MM.1S (cell line): ENCODE results near the gene AFG1L.

ENCODE experiments used
- EZH2 ChIP-seq: fragments of 300-600 bp; sonication (generic); optimal IDR thresholded peaks from 2 replicates; pipeline ENCODE3; 2017; ENCODE audit warnings: low read depth, mild to moderate bottlenecking, antibody characterized with exemption, low read length, mixed read lengths
- EZH2phosphoT487 ChIP-seq: fragments of 300-600 bp; sonication (generic); IDR thresholded peaks from 2 replicates; pipeline ENCODE4 v1.6.1; 2018; ENCODE audit warnings: antibody characterized with exemption, low read length
- TF ChIP-seq, protein P1 (sequence below): fragments of 300-600 bp; sonication (generic); IDR thresholded peaks from 2 replicates; pipeline ENCODE4 v1.5.1; 2016; ENCODE audit warnings: antibody characterized with exemption, low read length, mixed read lengths

DNA sequence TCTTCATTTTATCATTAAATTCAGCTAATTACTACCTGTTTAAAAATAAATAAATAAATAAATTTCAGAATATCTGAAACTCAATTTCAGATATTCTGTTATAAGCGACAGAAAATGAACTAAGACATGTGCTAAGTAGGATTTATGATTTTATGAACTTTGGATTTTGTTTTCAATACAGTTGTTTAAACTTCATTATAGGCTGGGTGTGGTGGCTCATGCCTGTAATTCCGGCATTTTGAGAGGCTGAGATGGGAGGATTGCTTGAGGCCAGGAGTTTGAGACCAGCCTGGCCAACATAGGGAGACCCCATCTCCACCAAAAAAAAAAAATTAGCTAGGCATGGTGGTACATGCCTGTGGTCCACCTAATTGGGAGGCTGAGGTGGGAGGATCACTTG, 36.0 kb downstream of the AFG1L start:
- TF ChIP-seq, protein P1, sequence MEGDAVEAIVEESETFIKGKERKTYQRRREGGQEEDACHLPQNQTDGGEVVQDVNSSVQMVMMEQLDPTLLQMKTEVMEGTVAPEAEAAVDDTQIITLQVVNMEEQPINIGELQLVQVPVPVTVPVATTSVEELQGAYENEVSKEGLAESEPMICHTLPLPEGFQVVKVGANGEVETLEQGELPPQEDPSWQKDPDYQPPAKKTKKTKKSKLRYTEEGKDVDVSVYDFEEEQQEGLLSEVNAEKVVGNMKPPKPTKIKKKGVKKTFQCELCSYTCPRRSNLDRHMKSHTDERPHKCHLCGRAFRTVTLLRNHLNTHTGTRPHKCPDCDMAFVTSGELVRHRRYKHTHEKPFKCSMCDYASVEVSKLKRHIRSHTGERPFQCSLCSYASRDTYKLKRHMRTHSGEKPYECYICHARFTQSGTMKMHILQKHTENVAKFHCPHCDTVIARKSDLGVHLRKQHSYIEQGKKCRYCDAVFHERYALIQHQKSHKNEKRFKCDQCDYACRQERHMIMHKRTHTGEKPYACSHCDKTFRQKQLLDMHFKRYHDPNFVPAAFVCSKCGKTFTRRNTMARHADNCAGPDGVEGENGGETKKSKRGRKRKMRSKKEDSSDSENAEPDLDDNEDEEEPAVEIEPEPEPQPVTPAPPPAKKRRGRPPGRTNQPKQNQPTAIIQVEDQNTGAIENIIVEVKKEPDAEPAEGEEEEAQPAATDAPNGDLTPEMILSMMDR, result no peak
- no peak for TF ChIP-seq EZH2phosphoT487
- no peak for TF ChIP-seq EZH2
